ENCODE measurements around the gene CA12.

DNA sequence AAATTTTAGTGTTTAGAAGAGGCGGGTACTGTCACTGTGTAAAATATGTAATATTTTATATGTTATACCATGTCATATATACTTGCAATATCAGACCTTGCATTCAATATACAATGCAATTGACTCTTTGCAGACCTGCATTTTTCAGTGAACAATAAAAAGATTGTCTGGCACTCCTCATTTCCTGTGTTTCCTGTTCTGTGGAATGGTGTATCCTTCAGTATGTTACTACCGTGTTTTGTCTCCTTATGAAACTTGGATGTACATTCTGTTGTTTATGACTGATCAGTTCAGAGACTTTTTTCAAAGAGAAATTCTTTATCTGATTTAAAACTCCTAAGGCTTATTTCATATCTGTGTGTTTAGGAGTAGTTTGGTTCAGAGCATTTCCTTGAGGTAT lies 72.7 kb downstream of the CA12 start:
- TF ChIP-seq, protein P1, sequence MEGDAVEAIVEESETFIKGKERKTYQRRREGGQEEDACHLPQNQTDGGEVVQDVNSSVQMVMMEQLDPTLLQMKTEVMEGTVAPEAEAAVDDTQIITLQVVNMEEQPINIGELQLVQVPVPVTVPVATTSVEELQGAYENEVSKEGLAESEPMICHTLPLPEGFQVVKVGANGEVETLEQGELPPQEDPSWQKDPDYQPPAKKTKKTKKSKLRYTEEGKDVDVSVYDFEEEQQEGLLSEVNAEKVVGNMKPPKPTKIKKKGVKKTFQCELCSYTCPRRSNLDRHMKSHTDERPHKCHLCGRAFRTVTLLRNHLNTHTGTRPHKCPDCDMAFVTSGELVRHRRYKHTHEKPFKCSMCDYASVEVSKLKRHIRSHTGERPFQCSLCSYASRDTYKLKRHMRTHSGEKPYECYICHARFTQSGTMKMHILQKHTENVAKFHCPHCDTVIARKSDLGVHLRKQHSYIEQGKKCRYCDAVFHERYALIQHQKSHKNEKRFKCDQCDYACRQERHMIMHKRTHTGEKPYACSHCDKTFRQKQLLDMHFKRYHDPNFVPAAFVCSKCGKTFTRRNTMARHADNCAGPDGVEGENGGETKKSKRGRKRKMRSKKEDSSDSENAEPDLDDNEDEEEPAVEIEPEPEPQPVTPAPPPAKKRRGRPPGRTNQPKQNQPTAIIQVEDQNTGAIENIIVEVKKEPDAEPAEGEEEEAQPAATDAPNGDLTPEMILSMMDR (IDR thresholded peaks at IDR 0.05; ENCODE audit: extremely low read depth in 1 of 2, insufficient read depth in 1 of 2, low read depth in 1 of 2, low read length in 2 of 2) = no peak
- no peak for TF ChIP-seq EZH2 (IDR thresholded peaks at IDR 0.05; ENCODE audit: borderline replicate concordance, low read depth, low read length, severe bottlenecking)

All from endothelial cell of umbilical vein (primary cell).